HG03280 (cell line): ENCODE measurements around the gene SLCO3A1.

Experiments
- ATAC-seq: cut with Tn5 transposase; IDR thresholded peaks from one replicate; pipeline ENCODE4 v1.9.1; 2021; ENCODE audit warnings: mild to moderate bottlenecking, moderate library complexity; ENCODE audit not compliant: unreplicated experiment

The SLCO3A1 gene

GRCh38 chr15:92118936-92119325, 265.4 kb downstream of the SLCO3A1 start:
- ATAC-seq: no peak

DNA sequence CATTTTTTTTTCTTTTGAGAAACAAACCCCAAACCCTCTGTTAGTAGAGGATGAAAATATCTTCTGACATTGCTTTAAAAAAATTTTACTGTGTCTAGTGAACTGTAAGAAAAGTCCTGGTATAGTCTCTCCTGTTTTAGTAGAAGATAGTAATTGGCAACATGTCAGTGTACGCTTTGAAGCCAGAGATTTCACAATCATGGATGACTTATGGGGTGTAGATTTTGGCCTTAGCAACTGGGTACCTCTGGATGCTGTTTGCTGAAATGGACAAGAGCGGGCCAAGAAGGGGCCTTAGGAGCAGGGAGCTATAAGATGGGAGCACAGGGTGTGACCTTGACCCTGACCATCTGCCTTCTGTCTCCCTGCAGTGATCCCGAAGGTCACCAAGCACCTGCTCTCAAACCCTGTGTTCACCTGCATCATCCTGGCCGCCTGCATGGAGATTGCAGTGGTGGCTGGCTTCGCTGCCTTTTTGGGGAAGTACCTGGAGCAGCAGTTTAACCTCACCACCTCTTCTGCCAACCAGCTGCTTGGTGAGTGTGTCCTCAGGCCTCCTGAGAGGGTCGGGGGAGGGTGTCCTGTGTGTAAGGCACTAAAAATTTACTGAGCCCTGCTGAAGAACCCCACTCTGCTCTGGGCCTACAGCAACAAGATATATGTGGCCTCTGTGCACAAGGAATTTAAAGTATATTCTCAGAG, 266.7 kb downstream of the SLCO3A1 start:
- no peak for ATAC-seq

GRCh38 chr15:92121047-92121446, 267.5 kb downstream of the SLCO3A1 start:
- ATAC-seq: no peak

- no peak for ATAC-seq
Measured at GRCh38 chr15:92122259-92122658, 268.8 kb downstream of the SLCO3A1 start.

- no peak for ATAC-seq
Measured at GRCh38 chr15:92123962-92124656, 270.6 kb downstream of the SLCO3A1 start.

GRCh38 chr15:92124657-92125010, 271.1 kb downstream of the SLCO3A1 start:
- no peak for ATAC-seq

GRCh38 chr15:92128788-92129187, 275.3 kb downstream of the SLCO3A1 start:
- ATAC-seq: no peak

DNA sequence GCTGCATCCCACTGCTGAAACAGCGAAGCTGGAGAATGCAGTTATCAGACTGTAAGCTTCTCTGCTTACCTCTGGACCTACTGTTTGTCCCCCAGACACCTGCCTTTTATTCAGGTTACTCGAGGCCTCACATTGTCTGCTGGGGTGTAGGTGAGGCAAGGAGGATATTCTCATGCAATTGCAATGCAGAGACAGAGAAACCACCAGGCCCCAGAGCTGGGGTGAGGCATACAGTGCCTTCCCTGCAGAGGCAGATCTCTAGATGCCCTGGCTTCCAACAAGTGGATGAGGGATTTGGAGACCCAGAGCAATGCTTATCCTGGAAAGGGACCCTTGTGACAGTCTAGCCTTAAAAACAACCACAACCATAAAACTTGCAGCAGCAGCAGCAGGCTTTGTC, 276.7 kb downstream of the SLCO3A1 start:
- ATAC-seq: no peak

GRCh38 chr15:92130906-92131305, 277.4 kb downstream of the SLCO3A1 start:
- ATAC-seq: no peak

GRCh38 chr15:92132982-92133755, 279.7 kb downstream of the SLCO3A1 start:
- no peak for ATAC-seq

DNA sequence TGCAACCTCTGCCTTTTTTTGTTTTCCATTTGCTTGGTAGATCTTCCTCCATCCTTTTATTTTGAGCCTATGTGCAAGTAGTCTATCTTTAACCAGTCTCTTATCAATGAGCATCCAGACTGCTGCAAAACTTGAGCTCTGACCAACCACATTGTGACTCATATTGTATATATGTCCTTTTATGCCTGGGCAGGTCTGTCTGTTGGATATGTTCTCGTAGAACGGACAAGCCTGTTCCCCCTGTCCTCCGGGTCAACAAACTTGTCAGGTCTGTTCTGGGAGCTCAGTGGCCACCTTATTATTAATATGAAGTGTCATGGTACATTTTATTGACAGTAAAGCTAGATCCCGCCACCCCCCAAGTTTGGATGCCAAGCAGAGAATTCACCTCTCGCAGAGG, 287.3 kb downstream of the SLCO3A1 start:
- no peak for ATAC-seq

DNA sequence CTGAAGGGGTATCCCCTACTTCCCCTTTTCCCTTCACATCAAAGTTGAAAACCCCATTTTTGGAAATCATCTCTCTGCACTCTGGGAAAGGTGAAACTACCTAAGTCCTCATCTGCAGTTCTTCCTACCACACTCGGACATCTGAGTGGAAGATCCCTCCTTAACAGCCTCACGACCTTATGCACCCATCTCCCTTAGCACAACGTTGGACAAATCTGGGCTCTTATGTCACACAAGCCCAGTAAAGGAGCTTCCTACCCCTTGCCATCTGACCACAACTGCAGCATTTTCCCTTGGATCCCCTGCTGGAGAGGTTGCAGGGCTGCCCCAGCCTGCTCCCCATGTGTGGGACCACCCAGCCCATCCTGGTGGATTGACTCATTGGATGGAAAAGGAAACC, 288.1 kb downstream of the SLCO3A1 start:
- ATAC-seq: no peak

DNA sequence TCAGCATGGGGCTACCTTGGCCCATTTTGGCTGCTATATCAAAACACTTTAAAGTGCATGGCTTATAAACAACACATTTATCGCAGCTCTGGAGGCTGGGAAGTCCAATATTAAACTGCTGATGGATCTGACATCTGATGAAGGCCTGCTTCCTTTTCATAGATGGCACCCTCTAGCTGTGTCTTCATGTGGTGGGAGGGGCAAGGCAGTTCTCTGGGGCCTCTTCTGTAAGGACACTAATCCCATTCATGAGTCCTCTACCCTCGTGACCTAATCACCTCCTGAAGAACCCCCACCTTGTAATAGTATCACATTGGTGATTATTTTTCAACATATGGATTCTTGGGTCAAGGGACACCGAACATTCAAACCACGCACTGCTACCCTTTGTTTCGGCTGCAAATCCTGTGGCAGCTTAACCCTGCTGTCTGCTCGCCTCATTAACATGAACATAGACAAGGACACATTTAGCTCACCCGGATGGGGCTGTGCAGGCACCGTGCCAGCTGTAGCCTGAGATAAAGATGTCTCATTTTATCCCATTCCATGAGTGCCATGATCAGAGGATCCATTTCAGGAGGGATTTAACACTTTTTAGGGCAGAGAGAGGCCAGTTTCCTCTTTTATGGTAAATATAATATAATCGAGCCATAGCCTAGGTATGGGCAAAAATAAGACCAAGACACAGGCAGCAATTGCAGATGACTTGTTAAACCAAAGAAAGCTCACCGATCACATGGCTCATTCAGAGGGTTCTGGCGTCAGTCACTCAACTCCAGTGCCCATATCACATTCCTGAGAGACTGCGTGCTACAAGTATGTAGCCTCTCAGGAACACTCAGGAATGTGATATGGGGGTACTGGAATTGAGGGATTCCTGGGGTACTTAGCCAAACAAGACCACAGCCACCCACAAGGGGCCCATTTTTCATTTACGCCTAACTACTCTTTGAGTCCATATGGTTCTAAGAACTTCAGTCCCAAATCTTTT, 289.0 kb downstream of the SLCO3A1 start:
- ATAC-seq: no peak

DNA sequence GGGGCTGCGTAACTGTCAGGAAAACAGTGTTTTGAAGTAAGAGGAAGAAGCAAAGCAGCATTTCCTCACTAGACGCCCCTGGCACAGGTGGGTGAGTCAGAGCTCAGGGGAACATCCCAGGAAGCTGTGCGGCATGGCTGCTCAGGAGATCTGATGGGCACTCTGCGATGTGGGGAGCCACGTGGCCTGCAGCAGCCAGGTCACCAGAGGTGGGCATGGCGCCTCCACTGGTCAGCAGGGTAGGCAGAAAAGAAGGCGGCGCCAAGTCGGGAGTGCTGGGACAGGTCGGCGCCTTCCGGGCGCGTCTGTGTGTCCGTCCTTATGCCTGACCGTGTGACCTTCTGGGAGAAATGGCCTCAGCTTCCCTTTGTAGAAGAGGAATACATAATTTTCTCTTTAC, 290.3 kb downstream of the SLCO3A1 start:
- ATAC-seq: no peak

GRCh38 chr15:92146511-92147150, 293.1 kb downstream of the SLCO3A1 start:
- ATAC-seq: no peak

GRCh38 chr15:92149029-92149428, 295.5 kb downstream of the SLCO3A1 start:
- no peak for ATAC-seq

GRCh38 chr15:92149465-92149864, 296.0 kb downstream of the SLCO3A1 start:
- ATAC-seq: no peak

GRCh38 chr15:92151168-92151567, 297.7 kb downstream of the SLCO3A1 start:
- no peak for ATAC-seq

DNA sequence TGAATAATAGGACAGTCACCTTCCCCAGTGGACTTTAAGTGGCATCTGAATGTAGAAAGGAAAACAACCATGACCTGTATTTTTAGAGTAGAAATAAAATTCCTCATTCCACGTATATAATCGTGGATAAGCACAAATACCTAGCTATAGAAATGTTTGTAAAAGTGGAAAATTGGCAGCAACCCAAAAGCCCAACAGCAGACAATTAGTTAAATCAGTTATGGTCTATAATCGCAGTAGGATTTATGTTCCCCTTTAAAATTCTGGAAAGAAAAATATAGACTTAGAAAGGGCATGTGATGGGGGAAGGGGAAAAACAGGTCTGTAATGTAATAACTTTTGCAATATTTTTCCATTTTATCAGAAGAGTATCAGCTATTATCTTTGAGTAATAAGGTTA, 298.2 kb downstream of the SLCO3A1 start:
- ATAC-seq: no peak

GRCh38 chr15:92152983-92153382, 299.5 kb downstream of the SLCO3A1 start:
- ATAC-seq: no peak
